Activated T-cell treated with anti-CD3 and anti-CD28 coated beads, Interleukin-2, amount 50 U/mL, for 72 hours (primary cell): ENCODE results near the gene RBP2. TPM values are rescaled to one million over a fixed set of nuclear protein-coding genes. Genes with fewer than 3 reads are reported as not detected.
"Not testable (repeated sequence)": the region's sequence is repeated elsewhere in the genome, so short reads cannot be mapped to it uniquely, and the experiment has no call there.

Experiments
- ATAC-seq, 2 donors: fragments of 150-1000 bp; cut with Tn5 transposase; replicated peaks in 1 of 2; 2 replicates each; pipeline ENCODE4 v1.10.0; 2021; ENCODE audit warnings: moderate library complexity in 2 of 2, mild to moderate bottlenecking in 1 of 2
- DNase-seq, 2 donors: peaks; one replicate each; pipeline ENCODE4 v3.0.0; 2021 to 2022; ENCODE audit warnings: mixed read lengths in 1 of 2
- H3K27ac Mint-ChIP-seq: one replicate; pipeline ENCODE4 v1.8.0; 2022; ENCODE audit warnings: mild to moderate bottlenecking, moderate library complexity, mixed read lengths
- H3K27me3 Mint-ChIP-seq: one replicate; pipeline ENCODE4 v1.8.0; 2022; ENCODE audit warnings: low read depth, mixed read lengths
- H3K36me3 Mint-ChIP-seq, 2 donors: one replicate each; pipeline ENCODE4 v1.8.0; 2022; ENCODE audit warnings: mixed read lengths in 2 of 2, mild to moderate bottlenecking in 1 of 2; ENCODE audit not compliant: insufficient read depth in 2 of 2
- H3K4me1 Mint-ChIP-seq: one replicate; pipeline ENCODE4 v1.8.0; 2022; ENCODE audit warnings: low read depth, mixed read lengths
- H3K4me3 Mint-ChIP-seq, 2 donors: one replicate each; pipeline ENCODE4 v1.8.0; 2022; ENCODE audit warnings: mild to moderate bottlenecking in 2 of 2, mixed read lengths in 2 of 2, moderate library complexity in 2 of 2
- H3K9me3 Mint-ChIP-seq, 2 donors: one replicate each; pipeline ENCODE4 v1.8.0; 2022; ENCODE audit warnings: mixed read lengths in 2 of 2
- total RNA-seq, 2 donors: library from RNA; stranded (reverse); gene quantifications; one replicate each; pipeline ENCODE4 v1.2.3, GENCODE V29; 2022

RBP2 gene
- total RNA-seq, 2 donors from 2014 or later, result not detected

DNA sequence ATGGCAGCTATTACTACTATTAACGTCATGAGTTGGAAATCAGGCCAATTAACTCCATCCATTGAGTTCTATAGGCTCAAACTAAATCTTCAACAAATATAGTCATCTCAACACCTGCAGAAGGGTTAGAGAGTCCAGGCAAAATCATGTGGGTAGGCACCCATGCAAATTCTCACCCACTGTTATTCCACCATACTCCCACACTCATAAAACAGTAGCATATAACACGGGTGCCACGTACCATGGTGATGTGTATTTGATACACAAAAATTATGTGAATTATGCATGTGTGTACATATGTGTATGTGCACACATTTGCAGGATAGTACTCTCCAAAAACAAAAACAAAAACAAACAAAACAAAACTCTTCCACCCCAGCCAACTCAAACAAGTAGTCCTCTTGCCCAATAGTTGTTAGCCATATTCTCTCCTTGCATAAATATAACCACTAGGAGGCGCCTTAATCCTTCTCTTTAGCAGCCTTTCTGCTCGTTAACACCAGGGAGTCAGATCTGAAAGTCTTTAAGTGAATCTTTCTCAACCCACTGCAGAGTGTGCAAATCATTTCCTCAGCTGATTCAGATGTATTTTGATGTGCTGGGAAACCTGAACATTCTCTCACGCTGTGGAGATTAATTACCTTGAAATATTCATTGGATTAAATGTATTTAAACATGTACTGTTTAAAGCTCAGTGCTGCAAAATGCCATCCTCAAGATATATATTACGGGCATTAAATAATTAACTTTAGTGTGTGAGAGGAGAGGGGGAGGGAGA, 48.8 kb downstream of the RBP2 start:
- ATAC-seq, result peak in 1 of 2 donors; percentile 65
- Mint-ChIP-seq H3K4me3 (no peak overlapping the region), H3K9me3 (no peaks in the 10 kb centered on the region), H3K27me3 (no peaks in the 10 kb centered on the region), H3K36me3 (no peaks in the 10 kb centered on the region), H3K27ac (no peak overlapping the region), H3K4me1 (no peaks in the 10 kb centered on the region)
- peak in 1 of 2 donors; percentile 13 for DNase-seq

DNA sequence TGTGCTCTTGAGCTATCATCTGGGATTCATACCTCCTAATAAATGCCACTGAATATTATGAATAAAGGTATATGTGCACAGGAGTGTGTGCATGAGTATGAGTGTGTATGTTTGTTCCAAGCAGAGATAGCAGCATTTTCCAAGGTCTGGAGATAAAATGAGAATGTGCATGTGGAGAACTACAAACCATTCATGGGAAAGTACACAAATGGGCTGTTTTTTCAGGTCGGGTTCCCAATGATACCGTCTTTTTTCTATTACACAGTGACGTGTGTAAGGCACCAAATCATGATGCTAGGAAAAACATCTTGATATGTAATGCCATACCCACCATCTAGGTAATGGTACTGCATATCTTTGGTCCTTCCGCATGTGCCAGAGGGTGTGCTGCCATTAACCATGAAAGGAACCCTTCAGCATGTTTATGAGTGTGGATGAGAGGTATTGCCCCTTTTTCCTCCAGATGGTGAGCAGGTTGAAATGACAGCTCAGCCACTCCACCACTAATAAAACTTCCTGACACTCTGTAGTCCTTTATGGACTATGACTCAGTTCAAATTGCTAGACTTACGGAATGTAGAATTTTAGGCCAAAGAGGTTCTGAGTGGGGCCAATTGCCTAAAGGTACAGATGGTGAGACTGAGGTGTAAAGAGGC, 50.4 kb downstream of the RBP2 start:
- Mint-ChIP-seq H3K27ac (no peak overlapping the region), H3K9me3 (no peaks in the 10 kb centered on the region), H3K36me3 (no peaks in the 10 kb centered on the region), H3K4me1 (no peaks in the 10 kb centered on the region), H3K27me3 (no peaks in the 10 kb centered on the region), H3K4me3 (no peak overlapping the region)
- ATAC-seq, result no peak
- DNase-seq, result no peak

DNA sequence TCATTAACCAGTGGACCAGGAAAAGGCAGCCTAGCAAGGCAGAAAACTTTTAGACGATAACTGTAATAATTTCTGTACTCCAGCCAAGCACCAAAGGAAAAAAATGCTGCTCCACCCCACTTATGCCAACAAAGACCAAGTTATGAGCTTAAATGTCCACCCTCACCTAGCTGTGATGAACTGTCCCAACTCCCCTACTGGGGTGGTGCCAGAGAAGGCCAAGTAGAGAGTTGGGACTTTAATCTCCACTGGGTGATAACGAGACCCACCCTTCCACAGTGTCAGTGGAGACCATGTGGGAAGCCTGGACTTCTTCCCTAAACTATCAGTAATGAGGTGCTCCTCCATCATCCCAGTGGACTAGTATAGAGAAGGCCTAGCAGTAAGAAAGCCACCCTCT, 53.1 kb downstream of the RBP2 start:
- no peak overlapping the region for H3K4me3 Mint-ChIP-seq
- no peak for DNase-seq
- no peaks in the 10 kb centered on the region for H3K4me1 Mint-ChIP-seq

DNA sequence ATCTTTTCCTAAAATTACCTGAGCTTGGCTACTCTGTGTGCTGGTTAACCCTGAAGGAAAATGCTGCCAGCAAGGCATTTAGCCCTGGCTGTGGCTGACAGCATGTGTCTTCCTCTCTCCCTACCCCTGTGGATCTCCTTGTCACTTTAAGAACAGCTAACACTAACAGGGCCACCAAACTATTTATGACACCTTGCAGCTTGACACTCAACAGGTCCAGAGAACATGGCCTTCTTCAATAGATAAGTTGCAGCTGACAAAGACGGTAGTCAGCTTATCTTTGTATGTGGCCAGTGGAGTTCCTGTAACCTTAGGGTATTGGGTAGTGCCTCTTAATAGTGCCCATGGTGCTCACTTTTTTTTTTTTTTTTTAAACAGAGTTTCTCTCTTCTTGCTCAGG, 54.9 kb downstream of the RBP2 start:
- ATAC-seq (no peak), DNase-seq (no peak)
- Mint-ChIP-seq H3K9me3 (peaks cover 4 to 10% of the 10 kb centered on the region in 2 donors), H3K27ac (no peak overlapping the region), H3K4me3 (no peak overlapping the region), H3K27me3 (no peaks in the 10 kb centered on the region), H3K4me1 (no peaks in the 10 kb centered on the region), H3K36me3 (peaks cover 4% of the 10 kb centered on the region in 2 donors)

More for the DNA sequence above, 53.1 kb downstream of the RBP2 start:
- ATAC-seq, result no peak
- no peaks in the 10 kb centered on the region for H3K27me3 Mint-ChIP-seq
- no peaks in the 10 kb centered on the region for H3K9me3 Mint-ChIP-seq
- peak overlapping the region; percentile 28 for H3K27ac Mint-ChIP-seq
- peaks cover 0 to 2% of the 10 kb centered on the region in 2 donors for H3K36me3 Mint-ChIP-seq

DNA sequence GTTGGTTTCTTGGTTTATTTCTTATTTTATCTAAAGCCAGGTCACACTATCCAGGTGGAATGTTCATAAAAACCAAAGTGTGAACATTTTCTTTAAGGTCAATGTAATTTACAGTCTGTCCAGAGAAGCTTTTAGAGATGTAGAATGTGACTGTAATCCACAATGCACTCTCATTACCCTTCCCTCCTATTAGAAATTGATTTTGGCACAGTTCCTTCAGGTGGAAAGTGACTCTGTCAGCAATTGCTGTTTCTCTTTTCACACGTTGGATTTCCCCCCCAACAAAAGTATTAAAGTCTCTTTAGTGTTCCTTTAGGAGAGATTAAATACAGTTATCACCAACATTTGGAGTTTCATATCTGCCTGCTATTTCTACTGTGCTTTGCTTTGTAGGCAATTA, 55.3 kb downstream of the RBP2 start:
- peaks cover 4 to 11% of the 10 kb centered on the region in 2 donors for H3K9me3 Mint-ChIP-seq
- H3K4me3 Mint-ChIP-seq, result no peak overlapping the region
- DNase-seq (no peak), ATAC-seq (no peak)
- no peaks in the 10 kb centered on the region for H3K4me1 Mint-ChIP-seq
- H3K36me3 Mint-ChIP-seq, result peaks cover 5 to 7% of the 10 kb centered on the region in 2 donors
- H3K27ac Mint-ChIP-seq, result no peak overlapping the region
- no peaks in the 10 kb centered on the region for H3K27me3 Mint-ChIP-seq

DNA sequence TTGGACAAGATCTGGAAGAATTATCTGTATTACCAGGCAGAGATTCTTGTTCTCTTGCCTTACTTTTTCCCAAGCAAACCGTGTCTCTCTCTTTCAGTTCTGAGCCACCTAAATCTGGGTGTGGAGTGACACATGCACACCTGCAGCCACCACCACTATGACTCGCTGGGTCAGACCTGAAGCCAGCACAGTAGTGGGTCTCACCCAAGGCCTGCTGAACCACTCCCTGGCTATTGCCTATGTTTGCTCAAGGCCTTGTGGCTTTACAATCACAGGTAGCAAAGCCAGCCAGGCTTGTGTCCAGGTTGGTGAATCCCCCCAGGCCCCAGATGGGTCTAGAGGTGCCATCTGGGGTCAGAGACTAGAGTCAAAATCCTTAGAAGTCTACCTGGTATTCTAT, 58.2 kb downstream of the RBP2 start:
- no peak for ATAC-seq
- peaks cover 18% of the 10 kb centered on the region in 2 donors for H3K36me3 Mint-ChIP-seq
- DNase-seq, result no peak

DNA sequence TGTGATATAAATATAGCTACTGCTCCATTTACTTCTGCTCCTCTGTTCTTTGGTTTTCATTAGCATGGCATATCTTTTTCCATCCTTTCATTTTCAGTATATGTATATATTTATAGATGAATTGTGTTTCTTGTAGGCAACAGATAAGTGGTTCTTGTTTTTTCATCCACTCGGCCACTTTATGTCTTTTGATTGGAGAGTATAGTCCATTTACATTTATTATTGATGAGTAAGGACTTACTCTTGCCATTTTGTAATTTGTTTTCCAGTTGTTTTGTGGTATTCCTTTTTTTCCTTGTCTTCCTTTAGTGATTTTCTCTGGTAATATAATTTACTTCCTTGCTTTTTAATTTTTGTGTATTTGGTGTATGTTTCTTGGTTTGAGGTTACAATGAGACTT, 60.0 kb downstream of the RBP2 start:
- Mint-ChIP-seq H3K36me3 (peaks cover 19 to 23% of the 10 kb centered on the region in 2 donors), H3K9me3 (peaks cover 20 to 35% of the 10 kb centered on the region in 2 donors)
- no peak for ATAC-seq

More for the DNA sequence above, 58.2 kb downstream of the RBP2 start:
- no peak overlapping the region for H3K27ac Mint-ChIP-seq
- no peaks in the 10 kb centered on the region for H3K27me3 Mint-ChIP-seq
- H3K4me1 Mint-ChIP-seq, result no peaks in the 10 kb centered on the region
- peaks cover 15 to 26% of the 10 kb centered on the region in 2 donors for H3K9me3 Mint-ChIP-seq
- no peak overlapping the region for H3K4me3 Mint-ChIP-seq

DNA sequence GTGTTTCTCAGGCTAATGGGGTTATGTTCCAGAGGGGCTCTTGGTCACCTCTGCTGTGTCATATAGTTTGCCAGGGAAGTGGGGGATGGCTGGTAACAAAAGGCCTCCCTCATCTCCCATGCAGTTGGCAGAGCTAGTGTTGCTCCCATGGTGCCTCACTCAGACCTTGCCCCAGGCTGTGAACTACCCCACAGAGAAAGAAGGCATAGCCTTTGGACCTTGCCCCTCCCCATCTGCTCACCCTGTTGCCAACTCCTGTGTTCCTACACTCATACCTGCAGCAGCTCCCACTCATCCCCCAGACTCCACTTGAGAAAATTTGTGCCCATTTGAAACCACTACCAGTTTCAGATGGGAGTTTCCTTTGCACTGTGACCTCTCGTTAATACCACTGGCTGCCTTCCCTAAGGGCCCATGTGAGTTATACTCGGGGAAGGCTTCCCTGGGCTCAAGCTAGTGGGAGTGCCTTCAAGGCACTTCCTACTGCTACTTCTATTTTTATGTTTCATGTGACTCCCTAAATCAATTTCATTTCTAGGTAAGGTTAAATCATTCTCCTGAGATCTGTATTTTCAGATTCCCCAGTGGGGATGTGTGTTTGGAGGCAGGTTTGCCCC, 61.6 kb downstream of the RBP2 start:
- ATAC-seq, result no peak
- no peak overlapping the region for H3K27ac Mint-ChIP-seq
- H3K36me3 Mint-ChIP-seq, result peaks cover 19 to 23% of the 10 kb centered on the region in 2 donors
- no peak overlapping the region for H3K4me3 Mint-ChIP-seq
- H3K4me1 Mint-ChIP-seq, result no peaks in the 10 kb centered on the region
- no peak for DNase-seq
- H3K9me3 Mint-ChIP-seq, result peaks cover 20 to 37% of the 10 kb centered on the region in 2 donors
- H3K27me3 Mint-ChIP-seq, result no peaks in the 10 kb centered on the region

More for the DNA sequence above, 60.0 kb downstream of the RBP2 start:
- no peak overlapping the region for H3K4me3 Mint-ChIP-seq
- no peak for DNase-seq
- H3K27ac Mint-ChIP-seq, result peak overlapping the region; percentile 76
- no peaks in the 10 kb centered on the region for H3K27me3 Mint-ChIP-seq
- no peaks in the 10 kb centered on the region for H3K4me1 Mint-ChIP-seq

DNA sequence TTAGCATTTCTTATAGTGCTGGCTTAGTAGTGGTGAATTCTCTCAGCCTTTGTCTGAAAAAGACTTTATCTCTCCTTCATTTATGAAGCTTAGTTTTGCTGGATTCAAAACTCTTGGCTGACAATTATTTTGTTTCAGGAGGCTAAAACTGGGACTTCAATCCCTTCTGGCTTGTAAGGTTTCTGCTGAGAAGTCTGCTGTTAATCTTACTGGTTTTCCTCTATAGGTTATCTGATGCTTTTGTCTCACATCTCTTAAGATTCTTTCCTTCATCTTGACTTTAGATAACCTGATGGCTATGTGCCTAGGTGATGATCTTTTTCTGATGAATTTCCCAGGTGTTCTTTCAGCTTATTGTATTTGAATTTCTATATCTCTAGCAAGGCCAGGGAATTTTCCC, 63.4 kb downstream of the RBP2 start:
- H3K4me1 Mint-ChIP-seq, H3K27ac Mint-ChIP-seq, H3K4me3 Mint-ChIP-seq, DNase-seq, H3K27me3 Mint-ChIP-seq, ATAC-seq: not testable (repeated sequence)
- Mint-ChIP-seq H3K9me3 (peaks cover 22 to 44% of the 10 kb centered on the region in 2 donors), H3K36me3 (peaks cover 22 to 23% of the 10 kb centered on the region in 2 donors)

Other genes with a start within 250 kb of the RBP2 start
- gene MRPS22, start 132.5 kb downstream of the RBP2 start, total RNA-seq, result 10 to 100 TPM; 61.7 to 67.5 TPM
- gene COPB2, start 86.9 kb downstream of the RBP2 start, total RNA-seq, result 100 to 1,000 TPM in 1 of 2 donors, 10 to 100 TPM in 1; 85.2 to 105 TPM
- gene RBP1, start 63.2 kb upstream of the RBP2 start, total RNA-seq, result not detected
- 1 to 10 TPM; 6.4 to 9.5 TPM for gene NMNAT3, start 201.5 kb upstream of the RBP2 start, total RNA-seq